Parathyroid adenoma (tissue), 2 donors: Measurements from ENCODE around the gene PRKN.
A peak's percentile ranks its signal among the peaks of the same experiment; 100 is the strongest.

Experiments
- H2AFZ ChIP-seq: fragments of 300-600 bp; sonication (generic); one replicate; pipeline ENCODE4 v1.7.0; 2017; ENCODE audit warnings: antibody characterized with exemption, mild to moderate bottlenecking
- H3K27ac ChIP-seq: fragments of 300-600 bp; sonication (generic); one replicate; pipeline ENCODE4 v1.7.0; 2017
- H3K27me3 ChIP-seq: fragments of 300-600 bp; sonication (generic); one replicate; pipeline ENCODE4 v1.7.0; 2017; ENCODE audit warnings: low read length; ENCODE audit not compliant: control insufficient read depth, insufficient read depth
- H3K36me3 ChIP-seq: fragments of 300-600 bp; sonication (generic); one replicate; pipeline ENCODE4 v1.7.0; 2017; ENCODE audit warnings: low read length; ENCODE audit not compliant: control insufficient read depth, insufficient read depth
- H3K4me1 ChIP-seq: fragments of 300-600 bp; sonication (generic); one replicate; pipeline ENCODE4 v1.7.0; 2017; ENCODE audit warnings: control low read depth
- H3K4me2 ChIP-seq: fragments of 300-600 bp; sonication (generic); one replicate; pipeline ENCODE4 v1.7.0; 2017; ENCODE audit warnings: low read length
- H3K4me3 ChIP-seq: fragments of 300-600 bp; sonication (generic); one replicate; pipeline ENCODE4 v1.7.0; 2017; ENCODE audit warnings: low read depth, low read length
- H3K79me2 ChIP-seq: fragments of 300-600 bp; sonication (generic); one replicate; pipeline ENCODE4 v1.7.0; 2017; ENCODE audit warnings: control low read depth
- H3K9ac ChIP-seq: fragments of 300-600 bp; sonication (generic); one replicate; pipeline ENCODE4 v1.7.0; 2017; ENCODE audit warnings: mild to moderate bottlenecking
- H3K9me3 ChIP-seq: fragments of 300-600 bp; sonication (generic); one replicate; pipeline ENCODE4 v1.7.0; 2017; ENCODE audit warnings: low read length; ENCODE audit not compliant: control insufficient read depth
- CTCF ChIP-seq: fragments of 300-600 bp; sonication (generic); IDR thresholded peaks from one replicate; pipeline ENCODE4 v1.7.0; 2017; ENCODE audit warnings: antibody characterized with exemption, mild to moderate bottlenecking
- donor health status: primary hyperparathyroidism.

Gene PRKN

GRCh38 chr6:162733489-162733888 lies 5.9 kb upstream of the PRKN start:
- no peak for TF ChIP-seq CTCF
- no peaks in the 10 kb centered on the region for H3K27me3 ChIP-seq
- H3K79me2 ChIP-seq, result no peaks in the 10 kb centered on the region

GRCh38 chr6:162730502-162730901 lies 2.9 kb upstream of the PRKN start:
- Histone ChIP-seq H3K4me3 (no peak overlapping the region), H2AFZ (no peak overlapping the region), H3K9me3 (no peaks in the 10 kb centered on the region), H3K4me2 (no peak overlapping the region), H3K9ac (no peak overlapping the region), H3K36me3 (no peaks in the 10 kb centered on the region), H3K27ac (no peak overlapping the region), H3K27me3 (no peaks in the 10 kb centered on the region), H3K79me2 (no peaks in the 10 kb centered on the region), H3K4me1 (peaks cover 6% of the 10 kb centered on the region)
- TF ChIP-seq CTCF, result no peak

More at GRCh38 chr6:162733489-162733888, 5.9 kb upstream of the PRKN start:
- Histone ChIP-seq H3K9me3 (no peaks in the 10 kb centered on the region), H3K36me3 (no peaks in the 10 kb centered on the region), H3K4me1 (peaks cover under 1% of the 10 kb centered on the region), H3K27ac (no peak overlapping the region), H3K4me3 (no peak overlapping the region), H3K4me2 (no peak overlapping the region), H2AFZ (no peak overlapping the region), H3K9ac (no peak overlapping the region)

- Histone ChIP-seq H3K9me3 (no peaks in the 10 kb centered on the region), H3K9ac (no peak overlapping the region), H3K36me3 (no peaks in the 10 kb centered on the region), H3K4me3 (no peak overlapping the region), H2AFZ (peak overlapping the region; percentile 93), H3K4me1 (peaks cover 6% of the 10 kb centered on the region), H3K4me2 (peak overlapping the region; percentile 79), H3K27ac (peak overlapping the region; percentile 84), H3K27me3 (no peaks in the 10 kb centered on the region), H3K79me2 (no peaks in the 10 kb centered on the region)
- no peak for TF ChIP-seq CTCF
Measured at GRCh38 chr6:162728706-162729105, 1.1 kb upstream of the PRKN start.

GRCh38 chr6:162728197-162728596 lies 631 bp upstream of the PRKN start:
- H3K27ac ChIP-seq, result peak overlapping the region; percentile 84
- H3K27me3 ChIP-seq, result no peaks in the 10 kb centered on the region

More at GRCh38 chr6:162728197-162728596, 631 bp upstream of the PRKN start:
- Histone ChIP-seq H3K9me3 (no peaks in the 10 kb centered on the region), H3K4me2 (peak overlapping the region; percentile 79), H3K36me3 (no peaks in the 10 kb centered on the region), H3K4me1 (peaks cover 6% of the 10 kb centered on the region), H3K4me3 (peak overlapping the region; percentile 73), H2AFZ (peak overlapping the region; percentile 93), H3K79me2 (no peaks in the 10 kb centered on the region), H3K9ac (no peak overlapping the region)
- TF ChIP-seq CTCF, result no peak
